KMS-11 (cell line): Measurements from ENCODE around the gene MPRIP.
A peak's percentile ranks its signal among the peaks of the same experiment; 100 is the strongest.

Experiments used
- H2AFZ ChIP-seq: fragments of 200-600 bp; sonication (generic); 2 replicates; pipeline ENCODE4 v1.6.1; 2016; ENCODE audit warnings: antibody characterized with exemption, mixed run types, low read depth
- H3K27ac ChIP-seq: fragments of 200-600 bp; sonication (generic); 2 replicates; pipeline ENCODE4 v1.6.1; 2016; ENCODE audit warnings: mild to moderate bottlenecking, mixed run types
- H3K27me3 ChIP-seq: fragments of 200-600 bp; sonication (generic); 2 replicates; pipeline ENCODE4 v1.6.1; 2017; ENCODE audit warnings: mild to moderate bottlenecking, low read depth, mixed run types, moderate library complexity; ENCODE audit not compliant: insufficient read depth
- H3K36me3 ChIP-seq: fragments of 200-600 bp; sonication (generic); 2 replicates; pipeline ENCODE4 v1.6.1; 2017; ENCODE audit warnings: mild to moderate bottlenecking, mixed run types; ENCODE audit not compliant: insufficient read depth
- H3K4me1 ChIP-seq: fragments of 200-600 bp; sonication (generic); 2 replicates; pipeline ENCODE4 v1.6.1; 2016; ENCODE audit warnings: mild to moderate bottlenecking, low read depth, mixed run types; ENCODE audit not compliant: poor library complexity, severe bottlenecking
- H3K4me2 ChIP-seq: fragments of 200-600 bp; sonication (generic); 2 replicates; pipeline ENCODE4 v1.7.0; 2016; ENCODE audit warnings: mild to moderate bottlenecking, mixed run types
- H3K4me3 ChIP-seq: fragments of 200-600 bp; sonication (generic); IDR thresholded peaks from 2 replicates; pipeline ENCODE4 v1.6.1; 2017; ENCODE audit warnings: low read depth, low read length, mixed read lengths; ENCODE audit not compliant: insufficient read depth
- H3K79me2 ChIP-seq: fragments of 200-600 bp; sonication (generic); 2 replicates; pipeline ENCODE4 v1.6.1; 2016; ENCODE audit warnings: low read depth, mixed run types; ENCODE audit not compliant: insufficient read depth
- H3K9ac ChIP-seq: fragments of 200-600 bp; sonication (generic); 2 replicates; pipeline ENCODE4 v1.6.1; 2016; ENCODE audit warnings: mild to moderate bottlenecking, mixed run types
- H4K20me1 ChIP-seq: fragments of 200-600 bp; sonication (generic); 2 replicates; pipeline ENCODE4 v1.6.1; 2016; ENCODE audit warnings: mild to moderate bottlenecking, mixed run types; ENCODE audit not compliant: insufficient read depth
- TF ChIP-seq, protein P1 (sequence below): fragments of 200-600 bp; sonication (generic); conservative IDR thresholded peaks from 2 replicates; pipeline ENCODE4 v1.6.1; 2017; ENCODE audit warnings: low read depth, mild to moderate bottlenecking, antibody characterized with exemption, low read length, moderate library complexity, mixed read lengths

Gene MPRIP

DNA sequence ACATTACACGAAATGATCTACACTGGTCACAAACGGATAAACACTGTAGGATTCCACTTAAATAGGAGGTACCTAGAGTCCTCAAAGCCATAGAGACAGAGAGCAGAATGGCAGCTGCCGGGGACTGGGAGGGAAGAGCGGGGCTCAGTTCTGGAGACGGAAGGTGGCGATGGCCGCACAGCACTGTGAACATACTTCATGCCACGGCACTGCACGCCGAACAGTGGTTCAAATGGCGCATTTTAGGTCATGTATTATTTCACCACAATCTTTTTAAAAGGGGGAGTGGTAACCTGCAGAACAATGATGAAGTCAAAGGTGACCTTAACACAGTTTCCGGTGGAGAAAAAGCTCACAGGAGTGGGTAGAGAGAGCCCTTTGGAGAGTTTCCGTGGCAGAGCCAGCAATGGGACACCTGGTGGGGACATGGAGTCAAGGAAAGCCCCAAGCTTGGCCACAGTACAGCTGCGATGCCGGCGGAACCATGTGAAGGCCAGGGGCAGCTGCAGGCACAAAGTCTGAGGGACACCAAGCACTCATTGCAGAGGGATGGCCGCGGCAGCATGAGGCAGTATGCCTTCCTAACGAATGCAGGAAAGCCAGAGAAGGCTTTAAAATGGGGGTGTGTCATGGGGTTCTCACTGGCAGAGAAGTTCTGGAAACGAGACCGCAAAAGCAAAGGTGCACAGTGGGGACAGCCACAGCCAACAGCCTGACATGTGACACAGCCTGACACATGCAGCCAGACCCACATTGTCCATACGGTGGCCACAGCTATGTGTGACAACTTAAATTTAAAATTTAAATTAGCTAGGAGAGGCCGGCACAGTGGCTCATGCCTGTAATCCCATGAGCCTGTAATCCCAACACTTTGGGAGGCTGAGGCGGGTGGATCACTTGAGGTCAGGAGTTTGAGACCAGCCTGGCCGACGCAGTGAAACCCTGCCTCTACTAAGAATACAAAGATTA is 187.4 kb downstream of the MPRIP start:
- no peak overlapping the region for H3K27ac ChIP-seq
- H3K4me2 ChIP-seq, result no peak overlapping the region
- H3K79me2 ChIP-seq, result peaks cover 13% of the 10 kb centered on the region
- peaks cover 5% of the 10 kb centered on the region; the same call in 1 of the 2 replicates for H3K36me3 ChIP-seq
- no peaks in the 10 kb centered on the region for H3K4me1 ChIP-seq
- no peaks in the 10 kb centered on the region for H3K27me3 ChIP-seq
- TF ChIP-seq, protein P1, sequence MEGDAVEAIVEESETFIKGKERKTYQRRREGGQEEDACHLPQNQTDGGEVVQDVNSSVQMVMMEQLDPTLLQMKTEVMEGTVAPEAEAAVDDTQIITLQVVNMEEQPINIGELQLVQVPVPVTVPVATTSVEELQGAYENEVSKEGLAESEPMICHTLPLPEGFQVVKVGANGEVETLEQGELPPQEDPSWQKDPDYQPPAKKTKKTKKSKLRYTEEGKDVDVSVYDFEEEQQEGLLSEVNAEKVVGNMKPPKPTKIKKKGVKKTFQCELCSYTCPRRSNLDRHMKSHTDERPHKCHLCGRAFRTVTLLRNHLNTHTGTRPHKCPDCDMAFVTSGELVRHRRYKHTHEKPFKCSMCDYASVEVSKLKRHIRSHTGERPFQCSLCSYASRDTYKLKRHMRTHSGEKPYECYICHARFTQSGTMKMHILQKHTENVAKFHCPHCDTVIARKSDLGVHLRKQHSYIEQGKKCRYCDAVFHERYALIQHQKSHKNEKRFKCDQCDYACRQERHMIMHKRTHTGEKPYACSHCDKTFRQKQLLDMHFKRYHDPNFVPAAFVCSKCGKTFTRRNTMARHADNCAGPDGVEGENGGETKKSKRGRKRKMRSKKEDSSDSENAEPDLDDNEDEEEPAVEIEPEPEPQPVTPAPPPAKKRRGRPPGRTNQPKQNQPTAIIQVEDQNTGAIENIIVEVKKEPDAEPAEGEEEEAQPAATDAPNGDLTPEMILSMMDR, result no peak
- H4K20me1 ChIP-seq, result no peaks in the 10 kb centered on the region
- no peak overlapping the region for H3K9ac ChIP-seq
- H3K4me3 ChIP-seq, result no peak overlapping the region
- H2AFZ ChIP-seq, result no peak overlapping the region

DNA sequence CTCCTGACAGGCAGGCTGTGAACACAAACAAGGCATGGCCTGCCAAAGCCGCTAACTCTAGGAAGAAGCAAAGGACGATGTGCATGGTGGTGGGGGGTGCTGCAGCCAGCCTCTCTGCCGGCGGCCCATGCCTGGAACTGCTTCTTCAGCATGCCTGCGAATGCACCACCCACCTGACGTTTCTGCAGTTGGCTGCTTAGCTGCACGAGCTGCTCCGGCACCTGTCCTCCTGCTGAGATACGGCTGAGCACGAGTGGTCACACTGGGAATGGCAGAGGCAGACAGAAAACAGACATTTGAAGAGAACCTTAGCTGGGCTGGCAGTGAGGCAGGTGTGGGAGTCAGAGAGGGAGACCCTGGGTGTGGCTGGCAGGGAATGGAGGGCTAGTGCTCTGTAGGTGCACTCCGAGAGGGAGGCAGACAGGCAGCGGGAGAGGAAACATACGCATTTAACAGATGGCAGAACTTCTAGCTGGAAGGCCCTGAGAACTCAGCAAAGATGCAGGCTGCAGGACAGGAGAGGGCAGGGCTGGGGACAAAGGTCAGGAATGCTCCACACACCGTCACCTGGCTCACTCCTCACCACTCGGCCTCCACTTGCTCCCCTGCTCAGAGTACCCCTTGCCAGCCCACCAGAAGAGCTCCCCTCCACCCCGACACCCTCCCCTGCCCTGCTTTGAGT is 189.5 kb downstream of the MPRIP start:
- Histone ChIP-seq H3K4me2 (no peak overlapping the region), H2AFZ (no peak overlapping the region), H3K27ac (no peak overlapping the region), H4K20me1 (no peaks in the 10 kb centered on the region), H3K79me2 (peaks cover 27% of the 10 kb centered on the region), H3K27me3 (no peaks in the 10 kb centered on the region), H3K4me1 (peaks cover 7% of the 10 kb centered on the region), H3K36me3 (no peaks in the 10 kb centered on the region), H3K4me3 (no peak overlapping the region), H3K9ac (no peak overlapping the region)
- TF ChIP-seq, protein P1, result no peak

DNA sequence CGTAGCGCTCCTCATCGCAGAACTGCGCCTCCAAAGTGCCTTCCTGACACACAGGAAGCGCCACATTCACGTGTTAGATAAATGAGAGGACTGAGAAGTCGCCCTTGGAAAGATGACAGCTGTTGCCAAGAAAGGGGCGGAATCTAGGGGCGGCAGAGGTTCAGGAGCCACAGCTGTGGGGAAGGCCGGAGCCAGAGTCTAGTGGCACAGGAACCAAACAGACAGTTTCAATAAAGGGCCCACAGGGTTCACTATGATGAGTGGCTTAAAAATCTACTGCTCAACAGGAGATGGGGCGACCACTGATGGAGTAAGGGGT is 190.0 kb downstream of the MPRIP start:
- H3K9ac ChIP-seq, result no peak overlapping the region
- no peak overlapping the region for H3K4me2 ChIP-seq
- no peak overlapping the region for H3K4me3 ChIP-seq
- peaks cover 29% of the 10 kb centered on the region for H3K79me2 ChIP-seq
- H3K27me3 ChIP-seq, result no peaks in the 10 kb centered on the region
- H3K27ac ChIP-seq, result no peak overlapping the region
- H4K20me1 ChIP-seq, result no peaks in the 10 kb centered on the region
- TF ChIP-seq, protein P1, result no peak
- H2AFZ ChIP-seq, result no peak overlapping the region
- H3K4me1 ChIP-seq, result peaks cover 7% of the 10 kb centered on the region
- no peaks in the 10 kb centered on the region for H3K36me3 ChIP-seq

GRCh38 chr17:17235212-17236174 is 193.2 kb downstream of the MPRIP start:
- peak overlapping the region; percentile 53 for H3K4me2 ChIP-seq
- no peak overlapping the region for H3K4me3 ChIP-seq
- H3K36me3 ChIP-seq, result no peaks in the 10 kb centered on the region
- peaks cover 31% of the 10 kb centered on the region for H3K4me1 ChIP-seq
- peak overlapping the region; percentile 97; the same call in 1 of the 2 replicates for H3K9ac ChIP-seq
- H3K27ac ChIP-seq, result peak overlapping the region; percentile 43; the same call in 1 of the 2 replicates
- no peak overlapping the region for H2AFZ ChIP-seq
- H3K27me3 ChIP-seq, result no peaks in the 10 kb centered on the region
- no peaks in the 10 kb centered on the region for H4K20me1 ChIP-seq
- peaks cover 29% of the 10 kb centered on the region for H3K79me2 ChIP-seq
- TF ChIP-seq, protein P1, result no peak
